PC-9 (cell line): ENCODE measurements around the gene MAPKAP1. TPM values are rescaled to one million over a fixed set of nuclear protein-coding genes. Genes with fewer than 3 reads are reported as not detected.

Experiments
- BruUV-seq: library from RNA; stranded (reverse); fragments of 400-500 nt; replicated peaks from 2 replicates; lab custom pipeline; 2021; lab: Mats Ljungman, UMichigan
- CTCF ChIA-PET: fragments of 300-600 bp; sonication (Branson Sonifier 250); formaldehyde crosslinking; loops from one replicate; lab custom pipeline; 2022; ENCODE audit warnings: antibody characterized with exemption; lab: Charles Lee
- POLR2A ChIA-PET: fragments of 300-600 bp; sonication (Branson Sonifier 250); formaldehyde crosslinking; loops from one replicate; lab custom pipeline; 2022; ENCODE audit warnings: antibody characterized with exemption; ENCODE audit not compliant: unreplicated experiment; lab: Charles Lee
- DNase-seq, 2 experiments: peaks; one replicate each; pipeline versions ENCODE4 v3.0.0 to v3.0.0-alpha.2; 2015 to 2022; ENCODE audit warnings: mixed read lengths in 1 of 2
- H2AFZ ChIP-seq: fragments of 200-600 bp; sonication (generic); 2 replicates; pipeline ENCODE4 v1.8.1; 2017; ENCODE audit warnings: antibody characterized with exemption
- H3F3A ChIP-seq: fragments of 200-600 bp; sonication (generic); 2 replicates; pipeline ENCODE4 v1.8.1; 2017; ENCODE audit warnings: antibody characterized with exemption, mild to moderate bottlenecking, low read depth; ENCODE audit not compliant: insufficient read depth
- H3K27ac ChIP-seq: fragments of 200-600 bp; sonication (generic); 2 replicates; pipeline ENCODE4 v1.6.1; 2016; ENCODE audit warnings: mixed run types
- H3K27me3 ChIP-seq: fragments of 200-600 bp; sonication (generic); 2 replicates; pipeline ENCODE4 v1.6.1; 2016; ENCODE audit warnings: low read depth, mixed run types; ENCODE audit not compliant: insufficient read depth
- H3K36me3 ChIP-seq: fragments of 200-600 bp; sonication (generic); 2 replicates; pipeline ENCODE4 v1.6.1; 2016; ENCODE audit warnings: low read depth, mixed run types
- H3K4me1 ChIP-seq: fragments of 200-600 bp; sonication (generic); replicated peaks from 2 replicates; pipeline ENCODE4 v1.6.1; 2016; ENCODE audit warnings: mixed run types; ENCODE audit not compliant: insufficient read depth
- H3K4me2 ChIP-seq: fragments of 200-600 bp; sonication (generic); 2 replicates; pipeline ENCODE4 v1.6.1; 2017; ENCODE audit warnings: mixed run types
- H3K4me3 ChIP-seq: fragments of 200-600 bp; sonication (generic); 2 replicates; pipeline ENCODE4 v1.6.1; 2016; ENCODE audit warnings: mixed run types
- H3K79me2 ChIP-seq: fragments of 200-600 bp; sonication (generic); 2 replicates; pipeline ENCODE4 v1.6.1; 2017; ENCODE audit warnings: low read depth, mixed run types
- H3K9me2 ChIP-seq: fragments of 200-600 bp; sonication (generic); 2 replicates; pipeline ENCODE4 v1.8.1; 2017; ENCODE audit warnings: mild to moderate bottlenecking; ENCODE audit not compliant: insufficient read depth
- H3K9me3 ChIP-seq: fragments of 200-600 bp; sonication (generic); 2 replicates; pipeline ENCODE4 v1.8.1; 2016; ENCODE audit warnings: low read depth; ENCODE audit not compliant: insufficient read depth
- H4K20me1 ChIP-seq: fragments of 200-600 bp; sonication (generic); 2 replicates; pipeline ENCODE4 v1.8.1; 2017; ENCODE audit not compliant: insufficient read depth
- CTCF ChIP-seq: fragments of 200-600 bp; sonication (generic); conservative IDR thresholded peaks from 2 replicates; pipeline ENCODE4 v1.6.1; 2017; ENCODE audit warnings: mixed run types, antibody characterized with exemption, mild to moderate bottlenecking, moderate library complexity
- EZH2 ChIP-seq: fragments of 200-600 bp; sonication (generic); IDR thresholded peaks from 2 replicates; pipeline ENCODE4 v1.8.0; 2017; ENCODE audit warnings: antibody characterized with exemption, low read depth
- intact Hi-C: fragments of 100-400 bp; cut with micrococcal nuclease; formaldehyde crosslinking; loops from one replicate; pipeline ENCODE4 v1.10.0; 2022; ENCODE audit not compliant: unreplicated experiment
- total RNA-seq: library from RNA; stranded (reverse); gene quantifications from 2 replicates; pipeline ENCODE4 v1.2.3, GENCODE V29; 2021

The MAPKAP1 gene
- total RNA-seq, 1 experiment from 2014 or later: 115 TPM

- BruUV-seq: no TSS peak
- H3K79me2 ChIP-seq: peaks cover 17% of the 10 kb centered on the region
- peaks cover 11% of the 10 kb centered on the region; the same call in 1 of the 2 replicates for H3K4me1 ChIP-seq
- no peaks in the 10 kb centered on the region for H3K9me2 ChIP-seq
- H3K4me3 ChIP-seq: no peak overlapping the region
- no peak for DNase-seq
- H3K27me3 ChIP-seq: no peaks in the 10 kb centered on the region
- POLR2A ChIA-PET: no interaction called here
- no peak overlapping the region for H2AFZ ChIP-seq
- H4K20me1 ChIP-seq: no peaks in the 10 kb centered on the region
- CTCF ChIA-PET: interaction anchor here (0.6 kb wide), 1 partner anchor 106 kb away, joined by 5 read pairs; no protein-coding TSS in a partner anchor
- intact Hi-C loops: no loop called here
- H3K9me3 ChIP-seq: no peaks in the 10 kb centered on the region
- H3K4me2 ChIP-seq: no peak overlapping the region
- no peak for TF ChIP-seq CTCF
- no peak for TF ChIP-seq EZH2
- H3K27ac ChIP-seq: no peak overlapping the region
- 0 out of 2 replicates have a peak, but pooled peaks cover 4% of the 10 kb centered on the region for H3K36me3 ChIP-seq
- H3F3A ChIP-seq: peaks cover 17% of the 10 kb centered on the region
Observed at GRCh38 chr9:125659201-125659840, 47.7 kb downstream of the MAPKAP1 start.

GRCh38 chr9:125656560-125656959 lies 50.4 kb downstream of the MAPKAP1 start:
- Histone ChIP-seq H3K4me3 (no peak overlapping the region), H3K36me3 (0 out of 2 replicates have a peak, but pooled peaks cover 8% of the 10 kb centered on the region), H3K79me2 (peaks cover 18% of the 10 kb centered on the region; the same call in 1 of the 2 replicates), H3K27me3 (no peaks in the 10 kb centered on the region), H3K9me2 (no peaks in the 10 kb centered on the region), H4K20me1 (no peaks in the 10 kb centered on the region), H3K27ac (no peak overlapping the region), H3K4me2 (no peak overlapping the region), H3K4me1 (no peaks in the 10 kb centered on the region), H3K9me3 (no peaks in the 10 kb centered on the region), H2AFZ (no peak overlapping the region), H3F3A (peaks cover 6% of the 10 kb centered on the region; the same call in 1 of the 2 replicates)
- intact Hi-C loops: no loop called here
- POLR2A ChIA-PET: no interaction called here
- DNase-seq: no peak
- TF ChIP-seq EZH2 (no peak), CTCF (no peak)
- CTCF ChIA-PET: no interaction called here
- no TSS peak for BruUV-seq

GRCh38 chr9:125655691-125656410 lies 51.2 kb downstream of the MAPKAP1 start:
- H2AFZ ChIP-seq: no peak overlapping the region
- H3K27me3 ChIP-seq: no peaks in the 10 kb centered on the region
- no peak overlapping the region for H3K4me2 ChIP-seq
- H3K4me1 ChIP-seq: peaks cover 6% of the 10 kb centered on the region
- H3K9me2 ChIP-seq: no peaks in the 10 kb centered on the region
- ChIA-PET CTCF (no interaction called here), POLR2A (no interaction called here)
- no peaks in the 10 kb centered on the region for H4K20me1 ChIP-seq
- no peaks in the 10 kb centered on the region for H3K9me3 ChIP-seq
- intact Hi-C loops: no loop called here
- BruUV-seq: no TSS peak
- no peak for TF ChIP-seq EZH2
- TF ChIP-seq CTCF: no peak
- DNase-seq: no peak
- H3F3A ChIP-seq: peaks cover 6% of the 10 kb centered on the region; the same call in 1 of the 2 replicates
- no peak overlapping the region for H3K27ac ChIP-seq
- 0 out of 2 replicates have a peak, but pooled peaks cover 5% of the 10 kb centered on the region for H3K36me3 ChIP-seq
- H3K4me3 ChIP-seq: no peak overlapping the region
- peaks cover 18% of the 10 kb centered on the region; the same call in 1 of the 2 replicates for H3K79me2 ChIP-seq
